ENCODE measurements around the gene IQSEC3. TPM values are rescaled to one million over a fixed set of nuclear protein-coding genes. Genes with fewer than 3 reads are reported as not detected.

IQSEC3 gene
- total RNA-seq, 1 donor from 2014 or later, result 0.25 TPM

DNA sequence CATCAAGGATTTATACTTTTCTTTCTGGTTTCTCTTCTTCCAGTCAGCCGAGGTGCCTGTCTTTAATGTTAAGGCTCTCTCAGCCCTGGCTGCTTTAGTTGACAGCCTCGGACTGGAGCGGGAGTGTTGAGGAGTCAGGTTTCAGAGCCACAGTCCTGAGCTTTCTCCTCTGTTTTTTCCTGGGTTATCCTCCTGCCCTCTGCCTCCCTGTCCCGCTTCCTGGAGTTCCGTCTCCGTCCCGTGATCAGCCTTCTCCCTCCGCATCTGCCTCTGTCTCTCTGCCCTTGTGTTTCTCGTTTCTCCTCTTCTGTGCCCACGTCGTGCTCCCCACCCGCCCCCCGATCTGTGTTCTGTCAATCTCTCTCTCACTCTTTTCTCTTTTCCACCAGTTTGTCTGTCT lies 33.0 kb downstream of the IQSEC3 start:
- H3K4me3 Mint-ChIP-seq (ENCODE audit: low read depth), result no peak overlapping the region
- H3K4me1 Mint-ChIP-seq (ENCODE audit: low read depth), result peaks cover 2% of the 10 kb centered on the region
- H3K36me3 Mint-ChIP-seq (ENCODE audit: low read depth), result no peaks in the 10 kb centered on the region
- H3K27me3 Mint-ChIP-seq (ENCODE audit: low read depth), result no peaks in the 10 kb centered on the region
- intact Hi-C loops (cut with micrococcal nuclease), result no loop called here
- no peak overlapping the region for H3K27ac Mint-ChIP-seq
- H3K9me3 Mint-ChIP-seq, result peaks cover 5% of the 10 kb centered on the region
- no peak for DNase-seq (ENCODE audit: low spot score)

DNA sequence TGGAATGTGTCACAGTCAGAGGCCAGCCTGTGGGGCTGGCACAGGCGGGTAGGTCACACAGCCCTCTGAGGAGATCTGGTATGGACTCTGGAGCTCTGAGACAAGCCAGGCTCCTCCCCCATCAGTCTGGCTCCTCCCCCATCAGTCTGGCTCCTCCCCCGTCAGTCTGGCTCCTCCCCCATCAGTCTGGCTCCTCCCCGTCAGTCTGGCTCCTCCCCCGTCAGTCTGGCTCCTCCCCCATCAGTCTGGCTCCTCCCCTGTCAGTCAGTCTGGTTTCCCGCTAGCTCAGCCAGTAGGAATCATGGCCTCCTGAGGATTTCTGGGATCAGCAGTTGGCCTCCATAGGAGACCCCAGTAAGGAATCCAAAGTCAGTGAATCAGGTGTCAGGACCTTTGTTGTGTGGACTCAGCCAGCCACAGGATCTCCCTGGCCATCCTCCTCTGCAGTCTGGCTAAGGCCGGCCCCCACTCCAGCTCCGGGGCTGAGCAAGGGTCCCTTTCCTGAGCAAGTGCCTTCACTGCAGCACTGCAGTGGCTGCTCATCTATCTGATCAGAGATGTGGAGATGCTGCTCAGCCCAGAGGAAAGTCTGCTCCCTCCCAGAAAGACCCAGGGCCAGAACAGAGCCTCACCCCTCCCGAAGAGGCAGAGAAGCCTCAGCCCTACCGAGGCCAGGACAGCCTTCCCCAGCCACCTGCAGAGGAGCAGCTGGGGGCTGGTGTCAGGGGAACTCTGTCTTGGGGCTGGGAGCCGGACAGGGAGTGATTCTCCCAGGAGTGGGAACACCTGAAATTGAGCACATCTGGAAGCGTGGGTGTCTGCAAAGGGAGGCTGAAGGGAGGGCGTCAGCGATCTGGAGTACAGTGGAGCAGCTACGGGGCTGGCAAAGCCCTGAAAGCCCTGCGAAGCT lies 35.7 kb downstream of the IQSEC3 start:
- Mint-ChIP-seq H3K36me3 (ENCODE audit: low read depth) (no peaks in the 10 kb centered on the region), H3K9me3 (peaks cover 5% of the 10 kb centered on the region), H3K4me1 (ENCODE audit: low read depth) (peaks cover 2% of the 10 kb centered on the region), H3K4me3 (ENCODE audit: low read depth) (no peak overlapping the region), H3K27ac (no peak overlapping the region), H3K27me3 (ENCODE audit: low read depth) (no peaks in the 10 kb centered on the region)
- no peak for DNase-seq (ENCODE audit: low spot score)
- intact Hi-C loops (cut with micrococcal nuclease), result no loop called here

DNA sequence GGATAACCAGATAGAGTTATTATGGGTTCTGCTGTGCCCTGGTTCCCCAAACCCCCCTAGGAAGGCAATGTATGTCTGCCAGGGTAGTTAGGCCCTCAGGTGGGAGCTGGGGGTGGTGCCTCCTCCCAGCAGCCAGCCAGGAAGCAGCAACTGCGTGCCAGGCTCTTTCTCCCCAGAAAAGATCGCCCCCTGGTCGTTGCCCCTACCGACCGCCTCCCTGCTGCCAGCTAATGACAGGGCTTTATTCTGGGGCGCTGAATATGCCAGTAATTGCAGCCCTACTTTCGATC lies 36.3 kb downstream of the IQSEC3 start:
- Mint-ChIP-seq H3K27me3 (ENCODE audit: low read depth) (no peaks in the 10 kb centered on the region), H3K36me3 (ENCODE audit: low read depth) (no peaks in the 10 kb centered on the region), H3K4me1 (ENCODE audit: low read depth) (peaks cover 2% of the 10 kb centered on the region), H3K27ac (no peak overlapping the region), H3K4me3 (ENCODE audit: low read depth) (no peak overlapping the region), H3K9me3 (peaks cover 5% of the 10 kb centered on the region)
- intact Hi-C loops (cut with micrococcal nuclease), result no loop called here
- DNase-seq (ENCODE audit: low spot score), result no peak

DNA sequence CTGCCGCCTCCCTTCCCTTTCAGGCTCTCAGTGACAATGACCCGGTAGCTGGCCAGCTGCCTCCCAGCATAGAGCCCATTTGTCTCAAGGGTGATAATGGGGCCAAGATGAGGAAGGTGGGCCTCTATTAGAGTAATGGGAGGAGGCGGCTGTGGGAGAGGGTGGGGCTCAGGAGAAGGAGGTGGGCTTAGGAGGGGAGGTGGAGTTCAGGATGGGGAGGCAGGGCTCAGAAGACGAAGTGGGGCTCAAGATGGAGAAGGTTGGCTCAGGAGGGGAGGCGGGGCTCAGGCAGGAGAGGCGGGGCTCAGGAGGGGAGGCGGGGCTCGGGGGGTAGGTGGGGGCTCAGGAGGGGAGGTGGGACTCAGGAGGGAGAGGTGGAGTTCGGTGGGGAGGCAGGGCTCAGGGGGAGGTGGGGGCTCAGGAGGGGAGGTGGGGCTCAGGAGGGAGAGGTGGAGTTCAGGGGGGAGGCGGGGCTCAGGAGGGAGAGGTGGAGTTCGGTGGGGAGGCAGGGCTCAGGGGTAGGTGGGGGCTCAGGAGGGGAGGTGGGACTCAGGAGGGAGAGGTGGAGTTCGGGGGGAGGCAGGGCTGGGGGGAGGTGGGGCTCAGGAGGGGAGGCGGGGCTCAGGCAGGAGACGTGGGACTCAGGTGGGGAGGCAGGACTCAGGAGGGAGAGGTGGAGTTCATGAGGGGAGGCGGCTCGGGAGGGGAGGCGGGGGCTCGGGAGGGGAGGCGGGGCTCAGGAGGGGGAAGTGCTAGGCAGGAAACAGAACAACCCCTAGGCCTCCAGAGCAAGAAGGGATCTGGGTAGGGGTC lies 36.8 kb downstream of the IQSEC3 start:
- intact Hi-C loops (cut with micrococcal nuclease), result no loop called here
- no peak for DNase-seq (ENCODE audit: low spot score)
- H3K4me1 Mint-ChIP-seq (ENCODE audit: low read depth), result peaks cover 2% of the 10 kb centered on the region

DNA sequence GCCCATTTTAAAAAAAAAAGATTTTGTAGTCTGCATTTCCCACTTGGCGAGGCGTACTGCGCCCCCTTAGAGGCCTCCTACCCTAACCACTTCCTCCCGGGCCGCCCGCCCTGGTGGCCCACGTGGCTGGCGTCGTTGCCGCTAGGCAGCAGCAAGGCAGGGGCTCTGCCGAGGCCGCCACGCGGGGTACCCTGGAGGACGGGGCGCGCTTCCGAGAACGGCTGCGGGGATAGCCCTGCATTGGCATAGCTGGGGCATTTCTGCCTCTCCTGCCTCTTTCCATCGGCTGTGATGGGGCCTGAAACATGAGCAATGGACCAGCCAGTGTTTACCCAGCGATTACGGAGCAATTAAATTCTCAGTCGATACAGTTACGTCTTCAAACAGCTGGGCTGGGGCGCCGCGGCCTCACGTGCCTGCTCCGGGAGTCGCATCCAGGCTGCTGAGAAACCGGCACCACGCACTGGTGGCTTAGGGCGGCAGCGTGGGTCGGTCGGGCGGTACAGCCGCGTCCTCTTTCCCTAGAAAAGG lies 38.0 kb downstream of the IQSEC3 start:
- Mint-ChIP-seq H3K4me3 (ENCODE audit: low read depth) (no peak overlapping the region), H3K36me3 (ENCODE audit: low read depth) (no peaks in the 10 kb centered on the region), H3K9me3 (peaks cover 5% of the 10 kb centered on the region), H3K27ac (no peak overlapping the region), H3K4me1 (ENCODE audit: low read depth) (peaks cover 4% of the 10 kb centered on the region), H3K27me3 (ENCODE audit: low read depth) (peaks cover 4% of the 10 kb centered on the region)
- intact Hi-C loops (cut with micrococcal nuclease), result no loop called here
- no peak for DNase-seq (ENCODE audit: low spot score)

More for the DNA sequence above, 36.8 kb downstream of the IQSEC3 start:
- H3K27me3 Mint-ChIP-seq (ENCODE audit: low read depth), result no peaks in the 10 kb centered on the region
- no peaks in the 10 kb centered on the region for H3K36me3 Mint-ChIP-seq (ENCODE audit: low read depth)
- H3K4me3 Mint-ChIP-seq (ENCODE audit: low read depth), result no peak overlapping the region
- peaks cover 5% of the 10 kb centered on the region for H3K9me3 Mint-ChIP-seq
- no peak overlapping the region for H3K27ac Mint-ChIP-seq

DNA sequence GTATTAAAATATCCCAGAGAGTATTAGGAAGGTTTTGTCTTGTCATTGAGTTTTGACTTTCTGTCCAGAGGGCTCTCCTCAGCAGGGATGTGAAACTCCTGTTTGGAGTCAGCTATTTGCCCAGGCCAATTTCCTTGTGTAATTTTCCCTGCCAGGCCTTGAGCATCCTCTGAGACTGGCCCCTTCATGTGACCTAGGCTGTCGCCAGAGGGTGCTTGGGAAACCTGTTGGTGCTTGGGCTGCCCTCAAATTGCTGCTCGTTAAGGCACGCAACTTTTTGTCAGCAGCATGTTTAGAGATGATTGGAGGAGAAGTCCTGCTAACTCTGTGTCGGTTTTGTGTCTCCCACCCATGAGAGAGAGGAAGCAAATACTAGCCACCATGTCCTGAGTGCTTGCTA lies 39.1 kb downstream of the IQSEC3 start:
- Mint-ChIP-seq H3K4me3 (ENCODE audit: low read depth) (no peak overlapping the region), H3K36me3 (ENCODE audit: low read depth) (no peaks in the 10 kb centered on the region), H3K27ac (no peak overlapping the region), H3K27me3 (ENCODE audit: low read depth) (peaks cover 4% of the 10 kb centered on the region), H3K4me1 (ENCODE audit: low read depth) (peaks cover 7% of the 10 kb centered on the region), H3K9me3 (peaks cover 5% of the 10 kb centered on the region)
- DNase-seq (ENCODE audit: low spot score), result no peak
- intact Hi-C loops (cut with micrococcal nuclease), result no loop called here

DNA sequence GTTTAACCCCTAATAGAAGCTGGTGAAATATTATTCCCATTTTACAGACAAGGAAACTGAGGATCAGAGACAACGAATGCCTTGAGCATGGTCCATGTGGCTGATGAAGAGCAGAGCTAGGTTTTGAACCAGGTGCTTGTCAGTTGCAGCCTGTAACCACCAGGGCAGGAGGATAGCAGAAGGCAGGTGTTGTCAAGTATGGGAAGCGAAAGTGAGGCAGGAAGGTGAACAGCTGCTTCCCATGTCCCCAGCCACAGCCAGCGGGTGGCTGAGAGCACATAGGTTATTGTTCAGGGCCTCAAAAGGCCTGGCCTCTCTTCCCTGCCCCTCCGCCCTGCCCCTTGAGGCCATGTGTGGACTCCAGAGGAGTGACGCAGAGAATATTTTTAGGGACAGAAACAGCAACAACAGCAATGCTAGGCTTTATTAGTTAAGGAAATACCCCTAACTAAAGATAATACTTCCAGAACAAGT lies 39.6 kb downstream of the IQSEC3 start:
- H3K4me3 Mint-ChIP-seq (ENCODE audit: low read depth), result no peak overlapping the region
- H3K9me3 Mint-ChIP-seq, result peaks cover 5% of the 10 kb centered on the region
- H3K36me3 Mint-ChIP-seq (ENCODE audit: low read depth), result no peaks in the 10 kb centered on the region
- intact Hi-C loops (cut with micrococcal nuclease), result no loop called here
- peaks cover 7% of the 10 kb centered on the region for H3K4me1 Mint-ChIP-seq (ENCODE audit: low read depth)
- no peak for DNase-seq (ENCODE audit: low spot score)
- no peak overlapping the region for H3K27ac Mint-ChIP-seq
- peaks cover 4% of the 10 kb centered on the region for H3K27me3 Mint-ChIP-seq (ENCODE audit: low read depth)

DNA sequence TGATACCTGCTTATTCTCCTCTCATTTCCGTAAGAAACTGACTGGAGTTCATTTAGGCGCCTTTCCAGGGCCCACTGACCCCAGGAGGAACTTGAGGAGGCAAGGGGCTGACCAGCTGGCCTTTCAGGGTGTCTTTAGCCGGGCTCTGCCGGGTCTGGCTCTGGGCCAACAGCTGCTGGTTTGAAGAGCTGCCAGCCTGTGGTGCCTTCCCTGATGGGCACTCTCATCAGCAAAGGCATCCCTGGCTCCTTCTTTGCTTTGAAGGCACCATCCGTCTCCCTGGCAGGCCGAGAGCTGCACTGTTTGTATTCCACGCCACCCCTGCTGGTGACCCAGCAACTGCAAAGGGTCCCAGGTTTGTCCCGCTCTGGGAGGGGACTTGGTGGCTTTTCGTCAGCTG lies 42.0 kb downstream of the IQSEC3 start:
- no peak overlapping the region for H3K4me3 Mint-ChIP-seq (ENCODE audit: low read depth)
- H3K27ac Mint-ChIP-seq, result no peak overlapping the region
- intact Hi-C loops (cut with micrococcal nuclease), result no loop called here
- H3K4me1 Mint-ChIP-seq (ENCODE audit: low read depth), result peaks cover 7% of the 10 kb centered on the region
- peaks cover 4% of the 10 kb centered on the region for H3K27me3 Mint-ChIP-seq (ENCODE audit: low read depth)
- H3K36me3 Mint-ChIP-seq (ENCODE audit: low read depth), result no peaks in the 10 kb centered on the region
- DNase-seq (ENCODE audit: low spot score), result no peak
- H3K9me3 Mint-ChIP-seq, result peaks cover 5% of the 10 kb centered on the region

DNA sequence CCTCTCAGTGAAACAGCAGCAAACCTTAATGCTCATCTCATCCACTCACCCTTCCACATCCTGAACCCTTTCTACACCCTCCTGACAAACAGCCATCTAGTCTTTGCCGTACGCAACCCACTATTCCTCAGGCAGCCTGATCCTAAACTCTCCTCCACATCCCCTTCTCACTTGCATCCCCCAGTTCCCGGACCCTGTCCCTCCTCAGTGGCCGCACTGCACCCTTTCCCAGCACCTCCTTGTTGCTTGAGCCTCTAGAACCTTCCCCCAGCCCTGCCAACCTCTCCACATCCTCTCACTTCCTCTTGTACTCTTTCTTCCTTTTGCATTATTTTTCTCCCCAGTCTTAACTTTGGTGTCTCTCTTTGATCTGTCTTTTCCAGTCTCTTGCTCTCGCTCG lies 42.9 kb downstream of the IQSEC3 start:
- H3K4me1 Mint-ChIP-seq (ENCODE audit: low read depth), result peaks cover 4% of the 10 kb centered on the region
- H3K27ac Mint-ChIP-seq, result no peak overlapping the region
- intact Hi-C loops (cut with micrococcal nuclease), result no loop called here
- peaks cover 4% of the 10 kb centered on the region for H3K27me3 Mint-ChIP-seq (ENCODE audit: low read depth)
- H3K4me3 Mint-ChIP-seq (ENCODE audit: low read depth), result no peak overlapping the region
- DNase-seq (ENCODE audit: low spot score), result no peak
- no peaks in the 10 kb centered on the region for H3K9me3 Mint-ChIP-seq
- no peaks in the 10 kb centered on the region for H3K36me3 Mint-ChIP-seq (ENCODE audit: low read depth)

DNA sequence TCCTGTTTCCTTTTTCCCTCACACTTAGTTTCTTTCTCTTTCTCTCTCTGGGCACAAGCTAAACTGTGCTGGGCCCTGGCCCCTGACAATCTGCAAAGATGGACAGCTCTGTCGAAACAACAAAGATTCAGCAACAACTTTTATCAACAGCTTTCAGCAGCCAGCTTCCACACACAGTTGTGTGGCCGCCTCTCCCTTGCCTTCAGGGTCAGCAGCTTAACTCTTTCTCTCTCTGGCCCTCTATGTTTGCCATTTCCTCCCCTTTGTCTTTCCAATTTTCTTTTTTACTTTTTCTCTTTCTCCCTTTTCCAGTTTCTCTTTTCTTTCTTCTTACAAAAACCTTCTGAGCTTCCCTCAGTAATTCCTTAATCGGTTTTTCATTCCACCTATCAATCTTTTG lies 43.3 kb downstream of the IQSEC3 start:
- DNase-seq (ENCODE audit: low spot score), result no peak
- peaks cover 4% of the 10 kb centered on the region for H3K27me3 Mint-ChIP-seq (ENCODE audit: low read depth)
- intact Hi-C loops (cut with micrococcal nuclease), result no loop called here
- H3K4me3 Mint-ChIP-seq (ENCODE audit: low read depth), result no peak overlapping the region
- H3K4me1 Mint-ChIP-seq (ENCODE audit: low read depth), result peaks cover 4% of the 10 kb centered on the region
- H3K9me3 Mint-ChIP-seq, result no peaks in the 10 kb centered on the region
- no peak overlapping the region for H3K27ac Mint-ChIP-seq
- no peaks in the 10 kb centered on the region for H3K36me3 Mint-ChIP-seq (ENCODE audit: low read depth)

DNA sequence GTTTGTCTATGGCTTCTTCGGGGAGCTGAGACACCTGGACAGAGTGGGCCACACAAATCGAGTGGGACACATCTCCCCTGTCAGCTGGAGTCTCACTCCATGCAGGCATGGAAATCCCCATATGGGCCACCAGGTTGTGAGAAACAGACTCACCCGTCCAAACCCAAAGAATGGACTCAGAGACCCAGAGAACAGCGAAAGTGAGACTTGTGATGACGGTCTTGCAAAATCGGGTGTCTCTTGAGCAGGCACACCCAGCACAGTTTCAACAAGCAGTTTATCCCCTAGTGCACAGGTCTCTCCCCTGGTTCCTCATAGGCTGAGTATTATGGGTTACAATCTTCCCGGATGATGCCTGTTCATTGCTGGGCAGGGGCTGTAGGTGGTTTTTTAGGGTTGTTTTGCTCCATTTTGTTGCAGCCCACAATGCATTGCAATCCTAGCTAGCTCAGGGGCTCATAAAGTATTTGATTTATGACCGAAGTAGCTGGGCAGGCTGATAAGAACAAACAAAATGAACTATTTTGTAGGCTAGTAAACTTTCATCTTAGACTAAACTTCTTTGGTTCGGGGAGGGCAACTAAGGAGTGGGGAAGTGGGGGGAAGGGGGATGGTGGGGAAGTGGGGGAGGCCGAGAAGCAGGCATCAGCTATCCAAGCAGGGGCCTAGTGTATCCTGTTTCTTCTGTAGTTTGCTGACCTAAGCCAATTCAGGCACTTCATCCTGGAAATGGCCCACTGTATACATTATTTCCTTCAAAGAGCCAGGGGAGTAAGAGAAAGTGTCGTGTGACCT lies 45.3 kb downstream of the IQSEC3 start:
- H3K4me3 Mint-ChIP-seq (ENCODE audit: low read depth), result no peak overlapping the region

DNA sequence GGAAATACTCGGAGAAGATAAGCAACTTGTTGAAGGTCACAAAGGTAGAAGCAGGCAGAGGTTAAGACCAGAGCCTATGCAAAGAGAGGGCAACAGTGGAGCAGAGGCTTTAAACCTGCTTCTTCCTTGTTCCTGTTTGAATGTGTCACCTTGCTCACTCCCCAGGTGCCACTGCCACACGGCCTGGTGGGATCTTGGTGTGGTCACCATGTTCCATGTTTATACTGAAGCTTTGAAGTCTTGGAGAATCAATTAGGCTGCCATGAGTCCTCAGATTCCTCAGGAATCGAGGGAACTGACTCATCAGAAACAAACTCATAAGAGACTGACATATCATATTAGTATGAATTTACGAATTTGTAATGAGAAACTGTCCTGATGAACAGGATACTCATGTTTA lies 46.8 kb downstream of the IQSEC3 start:
- Mint-ChIP-seq H3K27me3 (ENCODE audit: low read depth) (peaks cover 6% of the 10 kb centered on the region), H3K4me3 (ENCODE audit: low read depth) (no peak overlapping the region), H3K36me3 (ENCODE audit: low read depth) (no peaks in the 10 kb centered on the region), H3K27ac (no peak overlapping the region), H3K9me3 (no peaks in the 10 kb centered on the region), H3K4me1 (ENCODE audit: low read depth) (peaks cover 4% of the 10 kb centered on the region)
- intact Hi-C loops (cut with micrococcal nuclease), result no loop called here
- DNase-seq (ENCODE audit: low spot score), result no peak

More for the DNA sequence above, 45.3 kb downstream of the IQSEC3 start:
- intact Hi-C loops (cut with micrococcal nuclease), result no loop called here
- no peaks in the 10 kb centered on the region for H3K9me3 Mint-ChIP-seq
- peaks cover 4% of the 10 kb centered on the region for H3K27me3 Mint-ChIP-seq (ENCODE audit: low read depth)
- H3K27ac Mint-ChIP-seq, result no peak overlapping the region
- no peaks in the 10 kb centered on the region for H3K36me3 Mint-ChIP-seq (ENCODE audit: low read depth)
- H3K4me1 Mint-ChIP-seq (ENCODE audit: low read depth), result peaks cover 4% of the 10 kb centered on the region
- DNase-seq (ENCODE audit: low spot score), result no peak

Measured in activated T-helper 2 cell treated with anti-CD3 and anti-CD28 coated beads, Interferon-gamma antibody, Interleukin-2, Interleukin-4, amounts not matched to agents 10 μg/mL and 5 μg/mL and 100 μg/mL, durations not matched to agents 14 hours and 24 hours and 36 hours (primary cell).